Lower leg skin (tissue), 3 donors: Measurements from ENCODE around the gene TANC1.

Experiments used
- POLR2A ChIP-seq, 2 donors: fragments of 450-650 bp; IDR thresholded peaks; one replicate each; pipeline ENCODE4 v1.6.1; 2016 to 2017; ENCODE audit warnings: antibody characterized with exemption in 2 of 2, mild to moderate bottlenecking in 1 of 2, moderate library complexity in 1 of 2
- TF ChIP-seq, protein P1 (sequence below), 3 donors: fragments of 450-650 bp; IDR thresholded peaks; one replicate each; pipeline ENCODE4 v1.5.1; 2016; ENCODE audit warnings: antibody characterized with exemption in 3 of 3, mild to moderate bottlenecking in 3 of 3, moderate library complexity in 2 of 3

DNA sequence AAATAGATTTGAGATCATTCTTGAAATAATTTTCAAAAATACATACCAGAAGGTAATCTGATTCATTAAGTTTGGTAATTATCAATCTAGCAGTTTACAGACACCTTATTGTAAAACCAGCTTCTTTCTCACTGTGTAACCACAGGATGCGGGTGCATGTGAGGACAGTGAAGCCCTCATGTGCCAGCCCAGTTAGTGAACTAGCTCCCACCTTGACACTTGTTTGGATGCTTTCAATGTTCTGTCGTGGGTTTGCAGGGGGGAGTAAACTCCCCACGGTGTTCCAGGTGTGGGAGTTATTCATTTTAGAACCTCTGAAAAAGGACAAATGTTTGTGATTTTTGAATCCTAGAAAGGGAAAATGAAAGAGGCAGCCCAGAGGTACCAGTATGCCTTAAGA is 259.0 kb downstream of the TANC1 start:
- TF ChIP-seq, protein P1, sequence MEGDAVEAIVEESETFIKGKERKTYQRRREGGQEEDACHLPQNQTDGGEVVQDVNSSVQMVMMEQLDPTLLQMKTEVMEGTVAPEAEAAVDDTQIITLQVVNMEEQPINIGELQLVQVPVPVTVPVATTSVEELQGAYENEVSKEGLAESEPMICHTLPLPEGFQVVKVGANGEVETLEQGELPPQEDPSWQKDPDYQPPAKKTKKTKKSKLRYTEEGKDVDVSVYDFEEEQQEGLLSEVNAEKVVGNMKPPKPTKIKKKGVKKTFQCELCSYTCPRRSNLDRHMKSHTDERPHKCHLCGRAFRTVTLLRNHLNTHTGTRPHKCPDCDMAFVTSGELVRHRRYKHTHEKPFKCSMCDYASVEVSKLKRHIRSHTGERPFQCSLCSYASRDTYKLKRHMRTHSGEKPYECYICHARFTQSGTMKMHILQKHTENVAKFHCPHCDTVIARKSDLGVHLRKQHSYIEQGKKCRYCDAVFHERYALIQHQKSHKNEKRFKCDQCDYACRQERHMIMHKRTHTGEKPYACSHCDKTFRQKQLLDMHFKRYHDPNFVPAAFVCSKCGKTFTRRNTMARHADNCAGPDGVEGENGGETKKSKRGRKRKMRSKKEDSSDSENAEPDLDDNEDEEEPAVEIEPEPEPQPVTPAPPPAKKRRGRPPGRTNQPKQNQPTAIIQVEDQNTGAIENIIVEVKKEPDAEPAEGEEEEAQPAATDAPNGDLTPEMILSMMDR (IDR thresholded peaks at IDR 0.05): no peak
- TF ChIP-seq POLR2A (IDR thresholded peaks at IDR 0.05): no peak
